Measurements from ENCODE around the gene RCAN2.

DNA sequence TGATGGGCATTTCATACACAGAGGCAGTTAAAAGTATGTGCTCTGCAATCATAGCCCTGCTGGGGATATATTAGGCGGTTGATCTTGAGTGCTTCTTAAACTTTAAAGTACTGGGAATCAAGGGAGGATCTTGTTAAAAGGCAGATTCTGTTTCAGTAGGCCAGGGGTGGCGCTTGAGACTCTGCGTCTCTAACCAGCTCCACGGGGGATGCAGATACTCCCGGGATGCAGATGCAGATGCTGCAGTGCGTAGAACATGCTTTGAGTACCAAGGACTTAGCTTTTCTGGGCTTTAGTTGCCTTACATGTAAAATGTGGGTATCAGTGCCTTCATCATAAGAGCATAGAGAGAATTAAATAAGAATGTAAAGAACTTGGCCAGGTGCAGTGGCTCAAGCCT is 276.0 kb downstream of the RCAN2 start:
- TF ChIP-seq CTCF (IDR thresholded peaks at IDR 0.05) = no peak
- no peak for TF ChIP-seq POLR2A (IDR thresholded peaks at IDR 0.05)

Data from adrenal gland (tissue), 5 donors.